GM23338 (cell line): ENCODE measurements around the gene MAP4K5. TPM values are rescaled to one million over a fixed set of nuclear protein-coding genes. Genes with fewer than 3 reads are reported as not detected.

Experiments
- ATAC-seq: fragments of 200-7000 bp; cut with Tn5 transposase; 3 replicates; pipeline ENCODE4 v1.9.1; 2020
- DNase-seq: peaks from one replicate; pipeline ENCODE4 v3.0.0-alpha.2; 2015; ENCODE audit warnings: low spot score
- H2AFZ ChIP-seq: fragments of 200-600 bp; sonication (generic); 2 replicates; pipeline ENCODE4 v1.8.0; 2016; ENCODE audit warnings: antibody characterized with exemption, mild to moderate bottlenecking, moderate library complexity
- H3F3A ChIP-seq: fragments of 200-600 bp; sonication (generic); replicated peaks from 2 replicates; pipeline ENCODE4 v1.8.0; 2017; ENCODE audit warnings: antibody characterized with exemption, mixed run types, low read depth
- H3K27ac ChIP-seq: fragments of 200-600 bp; sonication (generic); 2 replicates; pipeline ENCODE4 v1.6.1; 2016; ENCODE audit warnings: low read depth
- H3K27me3 ChIP-seq: fragments of 200-600 bp; sonication (generic); 2 replicates; pipeline ENCODE4 v1.8.0; 2016; ENCODE audit warnings: mild to moderate bottlenecking, mixed run types, moderate library complexity; ENCODE audit not compliant: insufficient read depth
- H3K36me3 ChIP-seq: fragments of 200-600 bp; sonication (generic); 2 replicates; pipeline ENCODE4 v1.8.0; 2016; ENCODE audit warnings: mild to moderate bottlenecking; ENCODE audit not compliant: insufficient read depth
- H3K4me1 ChIP-seq: fragments of 200-600 bp; sonication (generic); 2 replicates; pipeline ENCODE4 v1.8.0; 2016; ENCODE audit warnings: mild to moderate bottlenecking, moderate library complexity; ENCODE audit not compliant: insufficient read depth
- H3K4me2 ChIP-seq: fragments of 200-600 bp; sonication (generic); 2 replicates; pipeline ENCODE4 v1.7.1; 2017; ENCODE audit warnings: mixed run types
- H3K4me3 ChIP-seq: fragments of 200-600 bp; sonication (generic); 2 replicates; pipeline ENCODE4 v1.6.1; 2016; ENCODE audit warnings: mixed run types
- H3K79me2 ChIP-seq: fragments of 200-600 bp; sonication (generic); replicated peaks from 2 replicates; pipeline ENCODE4 v1.8.0; 2017; ENCODE audit warnings: mild to moderate bottlenecking; ENCODE audit not compliant: insufficient read depth
- H3K9me2 ChIP-seq: fragments of 200-600 bp; sonication (generic); 2 replicates; pipeline ENCODE4 v1.8.0; 2017; ENCODE audit not compliant: insufficient read depth
- H4K20me1 ChIP-seq: fragments of 200-600 bp; sonication (generic); replicated peaks from 2 replicates; pipeline ENCODE4 v1.8.0; 2017; ENCODE audit warnings: mild to moderate bottlenecking; ENCODE audit not compliant: insufficient read depth
- H3K27ac Mint-ChIP-seq: 2 replicates; pipeline ENCODE4 v1.8.0; 2020; ENCODE audit warnings: inconsistent platforms, mild to moderate bottlenecking, moderate library complexity, mixed read lengths
- H3K27me3 Mint-ChIP-seq: 3 replicates; pipeline ENCODE4 v1.8.0; 2022; ENCODE audit warnings: low read depth, mild to moderate bottlenecking, moderate library complexity, mixed read lengths, inconsistent platforms; ENCODE audit not compliant: insufficient read depth, poor library complexity
- H3K36me3 Mint-ChIP-seq: 3 replicates; pipeline ENCODE4 v1.8.0; 2021; ENCODE audit warnings: low read depth, mild to moderate bottlenecking, inconsistent platforms, moderate library complexity, mixed read lengths
- H3K4me1 Mint-ChIP-seq: 3 replicates; pipeline ENCODE4 v1.8.0; 2020; ENCODE audit warnings: mild to moderate bottlenecking, inconsistent platforms, mixed read lengths
- H3K4me3 Mint-ChIP-seq: 3 replicates; pipeline ENCODE4 v1.8.0; 2021; ENCODE audit warnings: moderate library complexity, mild to moderate bottlenecking, inconsistent platforms, mixed read lengths
- H3K9me3 Mint-ChIP-seq: 3 replicates; pipeline ENCODE4 v1.8.0; 2020; ENCODE audit warnings: moderate library complexity, mild to moderate bottlenecking, inconsistent platforms, mixed read lengths
- EZH2 ChIP-seq: fragments of 200-600 bp; sonication (generic); IDR thresholded peaks from one replicate; pipeline ENCODE4 v1.8.0; 2017; ENCODE audit warnings: antibody characterized with exemption, mild to moderate bottlenecking, low read depth; ENCODE audit not compliant: unreplicated experiment
- EZH2phosphoT487 ChIP-seq: fragments of 200-600 bp; sonication (generic); IDR thresholded peaks from one replicate; pipeline ENCODE4 v1.8.1; 2018; ENCODE audit warnings: antibody characterized with exemption; ENCODE audit not compliant: unreplicated experiment
- POLR2AphosphoS5 ChIP-seq: IDR thresholded peaks from 2 replicates; pipeline ENCODE4 v1.6.1; 2016; ENCODE audit warnings: antibody characterized with exemption, low read depth
- ZNF331 ChIP-seq: fragments of 250-450 bp; sonication (Bioruptor Pico); IDR thresholded peaks from 2 replicates; pipeline ENCODE4 v1.5.0; 2020; ENCODE audit warnings: low read depth, mild to moderate bottlenecking, moderate library complexity
- polyA plus RNA-seq: library from polyadenylated mRNA; unstranded; fragments of >200 nt; fragmentation: Nextera tagmentation; extraction: Ambion mirVana; gene quantifications from 2 replicates; pipeline ENCODE4 v1.2.1, GENCODE V29; 2016
- total RNA-seq: library from RNA; depleted of rRNA; stranded (reverse); fragments of >200 nt; shearing (Covaris generic); gene quantifications from 2 replicates; pipeline ENCODE4 v1.2.3, GENCODE V29; 2014
- TF ChIP-seq, protein P1 (sequence below): fragments of 250-450 bp; sonication (Bioruptor Pico); IDR thresholded peaks from 2 replicates; pipeline ENCODE4 v1.5.0; 2020; ENCODE audit warnings: mild to moderate bottlenecking, moderate library complexity

The MAP4K5 gene
- total and polyA plus RNA-seq, 2 experiments from 2014 or later: 71.4 to 74.6 TPM

DNA sequence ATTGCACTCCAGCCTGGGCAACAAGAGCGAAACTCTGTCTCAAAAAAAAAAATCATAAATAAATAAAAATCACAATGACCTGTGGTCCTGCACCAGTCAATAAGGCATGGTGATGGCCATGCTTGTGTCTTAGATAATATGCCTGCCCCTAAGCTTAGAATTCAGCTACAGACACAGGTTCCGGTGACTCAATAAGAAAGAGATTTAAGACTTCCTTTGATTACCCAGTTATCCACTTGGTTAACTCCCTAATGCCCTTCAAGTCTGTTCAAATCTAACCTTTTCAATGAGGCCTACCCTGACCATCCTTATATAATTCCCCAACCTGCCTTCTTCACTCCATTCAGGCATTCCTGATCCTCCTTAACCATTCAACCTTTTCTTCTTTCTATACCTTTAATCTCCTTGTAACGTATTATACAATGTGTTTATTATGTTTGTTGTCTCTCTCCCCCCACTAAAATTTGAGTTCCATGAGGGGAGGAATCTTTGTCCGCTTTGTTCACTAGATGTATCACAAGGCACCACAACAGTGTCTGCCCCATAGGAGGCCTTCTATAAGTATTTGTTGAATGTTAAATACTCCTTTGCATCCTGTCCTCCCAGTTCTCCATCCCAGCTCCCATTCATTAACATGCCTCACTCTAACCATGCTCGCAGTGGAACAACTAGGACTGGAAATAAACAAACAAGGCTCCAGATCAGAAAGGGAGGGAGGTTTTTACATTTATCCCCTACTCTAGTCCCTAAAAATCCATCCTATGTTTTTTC is 8.9 kb downstream of the MAP4K5 start (continued):
- TF ChIP-seq EZH2 (no peak), POLR2AphosphoS5 (no peak)

DNA sequence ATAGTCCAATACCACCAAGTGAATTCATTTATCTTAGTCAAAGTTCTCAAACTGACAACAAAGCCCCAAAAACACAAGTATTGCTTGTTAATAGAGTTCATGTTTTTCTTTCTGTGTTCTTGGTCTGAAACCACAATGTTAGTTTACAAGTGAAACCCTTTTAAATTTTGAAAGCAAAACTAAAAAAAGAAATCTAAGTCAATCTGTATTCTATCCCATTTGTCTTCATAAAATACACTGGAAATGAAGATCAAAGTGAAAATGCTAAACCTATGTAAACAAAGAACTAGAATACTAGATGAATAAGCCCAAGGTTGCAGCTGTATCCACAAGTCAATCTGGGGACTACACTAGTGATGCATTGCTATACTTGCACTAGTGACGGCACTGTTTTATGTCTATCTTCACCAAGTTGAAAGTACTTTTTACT is 10.4 kb downstream of the MAP4K5 start:
- no peak for ATAC-seq
- Histone ChIP-seq H3K79me2 (peaks cover 100% of the 10 kb centered on the region), H3K27ac (no peak overlapping the region), H2AFZ (no peak overlapping the region), H3K27me3 (no peaks in the 10 kb centered on the region), H3F3A (no peaks in the 10 kb centered on the region), H3K9me2 (no peaks in the 10 kb centered on the region), H4K20me1 (peaks cover 45% of the 10 kb centered on the region), H3K4me3 (no peak overlapping the region), H3K4me2 (no peak overlapping the region), H3K4me1 (peaks cover 9% of the 10 kb centered on the region), H3K36me3 (no peaks in the 10 kb centered on the region)
- Mint-ChIP-seq H3K27me3 (peaks cover 3% of the 10 kb centered on the region), H3K9me3 (no peaks in the 10 kb centered on the region), H3K4me3 (no peak overlapping the region), H3K4me1 (peaks cover 18% of the 10 kb centered on the region), H3K36me3 (no peaks in the 10 kb centered on the region), H3K27ac (no peak overlapping the region)
- no peak for DNase-seq
- TF ChIP-seq ZNF331 (CRISPR knock-in tag): no peak
- TF ChIP-seq EZH2phosphoT487: no peak

DNA sequence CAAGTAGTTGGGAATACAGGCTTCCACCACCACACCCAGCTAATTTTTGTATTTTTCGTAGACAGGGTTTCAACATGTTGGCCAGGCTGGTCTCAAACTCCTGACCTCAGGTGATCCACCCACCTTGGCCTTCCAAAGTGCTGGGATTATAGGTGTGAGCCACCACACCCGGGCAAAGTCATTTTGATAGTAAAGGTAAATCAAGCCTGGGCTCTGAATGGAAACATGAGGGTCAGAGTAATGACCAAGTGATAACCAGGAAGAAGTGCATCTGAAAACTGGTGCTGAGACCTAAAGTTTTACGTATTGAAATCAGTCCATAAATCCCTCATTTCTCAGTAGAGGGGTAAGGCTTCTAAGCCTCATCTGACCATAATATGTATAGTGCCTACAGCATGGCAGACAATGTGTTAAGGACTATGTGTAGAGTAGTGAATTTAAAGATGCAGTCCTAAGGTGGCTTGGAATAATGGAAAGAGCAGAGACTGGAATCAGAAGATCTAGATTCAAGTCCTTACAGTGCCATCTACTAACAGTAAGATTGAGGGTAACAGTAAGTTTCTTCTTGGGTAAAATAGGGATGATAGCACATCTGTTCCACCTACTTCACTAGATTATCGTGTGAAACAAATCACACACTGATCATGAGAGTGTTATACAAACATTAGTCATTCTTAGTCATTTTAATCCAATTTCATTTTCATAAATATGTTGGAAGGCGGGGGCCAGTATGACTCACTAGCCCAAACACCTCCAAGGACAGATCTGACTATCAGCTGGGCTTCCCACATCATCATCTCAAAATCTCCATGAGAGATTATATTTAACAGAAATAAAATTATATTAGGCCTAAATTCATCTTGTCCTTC is 11.2 kb downstream of the MAP4K5 start:
- Histone ChIP-seq H3K4me2 (no peak overlapping the region), H3K4me3 (no peak overlapping the region), H4K20me1 (peaks cover 46% of the 10 kb centered on the region), H3F3A (no peaks in the 10 kb centered on the region), H3K27me3 (no peaks in the 10 kb centered on the region), H3K27ac (no peak overlapping the region), H3K4me1 (peaks cover 9% of the 10 kb centered on the region), H3K36me3 (no peaks in the 10 kb centered on the region), H2AFZ (no peak overlapping the region), H3K79me2 (peaks cover 100% of the 10 kb centered on the region), H3K9me2 (no peaks in the 10 kb centered on the region)
- H3K4me1 Mint-ChIP-seq: peaks cover 18% of the 10 kb centered on the region
- no peaks in the 10 kb centered on the region for H3K36me3 Mint-ChIP-seq
- DNase-seq (no peak), ATAC-seq (no peak)
- no peak overlapping the region for H3K4me3 Mint-ChIP-seq
- H3K27ac Mint-ChIP-seq: no peak overlapping the region
- TF ChIP-seq, protein P1, sequence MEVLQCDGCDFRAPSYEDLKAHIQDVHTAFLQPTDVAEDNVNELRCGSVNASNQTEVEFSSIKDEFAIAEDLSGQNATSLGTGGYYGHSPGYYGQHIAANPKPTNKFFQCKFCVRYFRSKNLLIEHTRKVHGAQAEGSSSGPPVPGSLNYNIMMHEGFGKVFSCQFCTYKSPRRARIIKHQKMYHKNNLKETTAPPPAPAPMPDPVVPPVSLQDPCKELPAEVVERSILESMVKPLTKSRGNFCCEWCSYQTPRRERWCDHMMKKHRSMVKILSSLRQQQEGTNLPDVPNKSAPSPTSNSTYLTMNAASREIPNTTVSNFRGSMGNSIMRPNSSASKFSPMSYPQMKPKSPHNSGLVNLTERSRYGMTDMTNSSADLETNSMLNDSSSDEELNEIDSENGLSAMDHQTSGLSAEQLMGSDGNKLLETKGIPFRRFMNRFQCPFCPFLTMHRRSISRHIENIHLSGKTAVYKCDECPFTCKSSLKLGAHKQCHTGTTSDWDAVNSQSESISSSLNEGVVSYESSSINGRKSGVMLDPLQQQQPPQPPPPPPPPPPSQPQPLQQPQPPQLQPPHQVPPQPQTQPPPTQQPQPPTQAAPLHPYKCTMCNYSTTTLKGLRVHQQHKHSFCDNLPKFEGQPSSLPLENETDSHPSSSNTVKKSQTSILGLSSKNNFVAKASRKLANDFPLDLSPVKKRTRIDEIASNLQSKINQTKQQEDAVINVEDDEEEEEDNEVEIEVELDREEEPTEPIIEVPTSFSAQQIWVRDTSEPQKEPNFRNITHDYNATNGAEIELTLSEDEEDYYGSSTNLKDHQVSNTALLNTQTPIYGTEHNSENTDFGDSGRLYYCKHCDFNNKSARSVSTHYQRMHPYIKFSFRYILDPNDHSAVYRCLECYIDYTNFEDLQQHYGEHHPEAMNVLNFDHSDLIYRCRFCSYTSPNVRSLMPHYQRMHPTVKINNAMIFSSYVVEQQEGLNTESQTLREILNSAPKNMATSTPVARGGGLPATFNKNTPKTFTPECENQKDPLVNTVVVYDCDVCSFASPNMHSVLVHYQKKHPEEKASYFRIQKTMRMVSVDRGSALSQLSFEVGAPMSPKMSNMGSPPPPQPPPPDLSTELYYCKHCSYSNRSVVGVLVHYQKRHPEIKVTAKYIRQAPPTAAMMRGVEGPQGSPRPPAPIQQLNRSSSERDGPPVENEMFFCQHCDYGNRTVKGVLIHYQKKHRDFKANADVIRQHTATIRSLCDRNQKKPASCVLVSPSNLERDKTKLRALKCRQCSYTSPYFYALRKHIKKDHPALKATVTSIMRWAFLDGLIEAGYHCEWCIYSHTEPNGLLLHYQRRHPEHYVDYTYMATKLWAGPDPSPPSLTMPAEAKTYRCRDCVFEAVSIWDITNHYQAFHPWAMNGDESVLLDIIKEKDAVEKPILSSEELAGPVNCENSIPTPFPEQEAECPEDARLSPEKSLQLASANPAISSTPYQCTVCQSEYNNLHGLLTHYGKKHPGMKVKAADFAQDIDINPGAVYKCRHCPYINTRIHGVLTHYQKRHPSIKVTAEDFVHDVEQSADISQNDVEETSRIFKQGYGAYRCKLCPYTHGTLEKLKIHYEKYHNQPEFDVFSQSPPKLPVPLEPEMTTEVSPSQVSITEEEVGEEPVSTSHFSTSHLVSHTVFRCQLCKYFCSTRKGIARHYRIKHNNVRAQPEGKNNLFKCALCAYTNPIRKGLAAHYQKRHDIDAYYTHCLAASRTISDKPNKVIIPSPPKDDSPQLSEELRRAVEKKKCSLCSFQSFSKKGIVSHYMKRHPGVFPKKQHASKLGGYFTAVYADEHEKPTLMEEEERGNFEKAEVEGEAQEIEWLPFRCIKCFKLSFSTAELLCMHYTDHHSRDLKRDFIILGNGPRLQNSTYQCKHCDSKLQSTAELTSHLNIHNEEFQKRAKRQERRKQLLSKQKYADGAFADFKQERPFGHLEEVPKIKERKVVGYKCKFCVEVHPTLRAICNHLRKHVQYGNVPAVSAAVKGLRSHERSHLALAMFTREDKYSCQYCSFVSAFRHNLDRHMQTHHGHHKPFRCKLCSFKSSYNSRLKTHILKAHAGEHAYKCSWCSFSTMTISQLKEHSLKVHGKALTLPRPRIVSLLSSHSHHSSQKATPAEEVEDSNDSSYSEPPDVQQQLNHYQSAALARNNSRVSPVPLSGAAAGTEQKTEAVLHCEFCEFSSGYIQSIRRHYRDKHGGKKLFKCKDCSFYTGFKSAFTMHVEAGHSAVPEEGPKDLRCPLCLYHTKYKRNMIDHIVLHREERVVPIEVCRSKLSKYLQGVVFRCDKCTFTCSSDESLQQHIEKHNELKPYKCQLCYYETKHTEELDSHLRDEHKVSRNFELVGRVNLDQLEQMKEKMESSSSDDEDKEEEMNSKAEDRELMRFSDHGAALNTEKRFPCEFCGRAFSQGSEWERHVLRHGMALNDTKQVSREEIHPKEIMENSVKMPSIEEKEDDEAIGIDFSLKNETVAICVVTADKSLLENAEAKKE: no peak
- no peaks in the 10 kb centered on the region for H3K9me3 Mint-ChIP-seq
- peaks cover 2% of the 10 kb centered on the region for H3K27me3 Mint-ChIP-seq
